GM19455 (cell line): ENCODE results near the gene FCAMR.

Source experiments
- ATAC-seq: cut with Tn5 transposase; IDR thresholded peaks from one replicate; pipeline ENCODE4 v1.9.1; 2021; ENCODE audit not compliant: unreplicated experiment

Gene FCAMR

GRCh38 chr1:206912445-206913095 lies 57.7 kb downstream of the FCAMR start:
- ATAC-seq: no peak

DNA sequence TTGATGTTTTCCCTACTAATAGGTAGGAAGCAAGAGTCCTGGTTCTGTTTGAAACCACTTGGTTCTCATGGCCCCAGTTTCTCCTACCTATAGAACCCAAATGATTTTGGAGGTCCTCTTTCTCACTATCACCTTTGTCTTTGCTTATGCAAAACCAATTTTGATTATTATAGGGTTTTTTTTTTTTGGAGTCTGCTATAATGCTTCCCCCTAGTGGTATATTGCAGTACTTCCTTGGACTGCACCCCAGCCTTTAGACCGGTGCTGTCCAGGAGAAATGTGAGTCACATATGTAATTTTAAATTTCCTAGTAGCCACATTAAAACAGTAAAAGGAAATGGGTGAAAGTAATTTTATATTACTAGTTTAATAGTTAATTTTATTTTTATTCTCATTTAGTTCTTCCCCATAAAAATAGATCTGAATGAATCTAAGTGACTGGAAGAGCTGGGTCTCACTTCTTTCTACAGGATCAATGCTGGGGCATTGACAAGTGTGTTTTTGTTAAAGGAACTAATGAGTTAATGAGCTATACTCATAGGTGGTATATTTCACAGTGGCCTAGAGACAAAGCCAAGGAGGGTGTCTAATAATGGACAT lies 59.1 kb downstream of the FCAMR start:
- ATAC-seq: no peak

DNA sequence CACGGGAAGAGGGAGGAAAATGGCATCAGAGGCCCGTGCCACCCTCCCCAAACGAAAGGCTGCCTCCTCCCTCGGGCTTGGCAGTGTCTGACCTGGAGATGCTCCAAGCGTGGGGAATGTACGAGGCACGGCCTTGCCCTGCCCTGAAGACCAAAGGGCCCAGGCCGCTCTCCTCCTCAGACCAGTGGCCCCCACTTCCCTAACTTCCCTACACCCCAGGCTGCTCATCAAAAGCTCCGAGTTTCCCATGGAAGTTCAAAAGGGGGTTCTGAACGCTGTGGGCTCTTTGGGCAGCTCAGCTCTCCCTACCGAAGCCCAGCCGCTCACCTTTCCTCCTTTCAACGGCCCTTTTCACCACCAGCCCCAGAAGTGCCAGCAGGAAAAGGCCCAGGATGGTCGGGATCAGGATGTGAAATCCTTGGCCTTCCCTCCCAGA lies 60.4 kb downstream of the FCAMR start:
- ATAC-seq: no peak

GRCh38 chr1:206909161-206909882 lies 60.9 kb downstream of the FCAMR start:
- no peak for ATAC-seq

GRCh38 chr1:206908038-206908437 lies 62.2 kb downstream of the FCAMR start:
- no peak for ATAC-seq
